NCI-H446 (cell line): ENCODE results near the gene CEP89.
"Not testable (repeated sequence)": the region's sequence is repeated elsewhere in the genome, so short reads cannot be mapped to it uniquely, and the experiment has no call there.

ENCODE experiments used
- DNase-seq, 2 experiments: peaks; one replicate each; lab custom pipeline; 2025; lab: John Stamatoyannopoulos, UW

The CEP89 gene

GRCh38 chr19:32895384-32895783 lies 76.4 kb downstream of the CEP89 start:
- no peak for DNase-seq

- no peak for DNase-seq
Observed at GRCh38 chr19:32891609-32892008, 80.1 kb downstream of the CEP89 start.

GRCh38 chr19:32890841-32891240 lies 80.9 kb downstream of the CEP89 start:
- no peak for DNase-seq

GRCh38 chr19:32890326-32890725 lies 81.4 kb downstream of the CEP89 start:
- DNase-seq: no peak

GRCh38 chr19:32889137-32889934 lies 82.4 kb downstream of the CEP89 start:
- no peak for DNase-seq

GRCh38 chr19:32887572-32888215 lies 84.1 kb downstream of the CEP89 start:
- DNase-seq: no peak

- DNase-seq: no peak
Observed at GRCh38 chr19:32886241-32886640, 85.5 kb downstream of the CEP89 start.

GRCh38 chr19:32885255-32885654 lies 86.5 kb downstream of the CEP89 start:
- not testable (repeated sequence) for DNase-seq

GRCh38 chr19:32881766-32882165 lies 90.0 kb downstream of the CEP89 start:
- DNase-seq: no peak

- no peak for DNase-seq
Observed at GRCh38 chr19:32880622-32881021, 91.1 kb downstream of the CEP89 start.

GRCh38 chr19:32879741-32880140 lies 92.0 kb downstream of the CEP89 start:
- DNase-seq: no peak

- no peak for DNase-seq
Observed at GRCh38 chr19:32878988-32879387, 92.8 kb downstream of the CEP89 start.

- no peak for DNase-seq
Observed at GRCh38 chr19:32877977-32878745, 93.6 kb downstream of the CEP89 start.

GRCh38 chr19:32877323-32877912 lies 94.3 kb downstream of the CEP89 start:
- DNase-seq: no peak

- no peak for DNase-seq
Observed at GRCh38 chr19:32876919-32877285, 94.9 kb downstream of the CEP89 start.

- DNase-seq: no peak
Observed at GRCh38 chr19:32876236-32876918, 95.4 kb downstream of the CEP89 start.

GRCh38 chr19:32875428-32875827 lies 96.3 kb downstream of the CEP89 start:
- DNase-seq: no peak

GRCh38 chr19:32874605-32875004 lies 97.2 kb downstream of the CEP89 start:
- DNase-seq: no peak

- DNase-seq: no peak
Observed at GRCh38 chr19:32873247-32873959, 98.4 kb downstream of the CEP89 start.

- DNase-seq: no peak
Observed at GRCh38 chr19:32872391-32872790, 99.4 kb downstream of the CEP89 start.

GRCh38 chr19:32870981-32871451 lies 100.7 kb downstream of the CEP89 start:
- no peak for DNase-seq
